Tibial artery (tissue), 4 donors: ENCODE measurements around the gene DHRSX.

Experiments used
- DNase-seq, 2 donors: peaks; one replicate each; pipeline ENCODE4 v3.0.0-alpha.2; 2019
- H3K27ac ChIP-seq, 2 donors: fragments of 200-600 bp; sonication (generic) in 1 of 2; 1 replicate in 1 of 2; 2 replicates in 1 of 2; pipeline ENCODE4 v1.5.1; 2018 to 2019; ENCODE audit warnings: mild to moderate bottlenecking in 1 of 2
- H3K27me3 ChIP-seq, 2 donors: fragments of 200-600 bp; sonication (generic) in 1 of 2; one replicate each; pipeline versions ENCODE4 v1.5.1 to v1.6.0; 2016 to 2019
- H3K36me3 ChIP-seq, 3 donors: fragments of 200-600 bp; sonication (generic) in 2 of 3; one replicate each; pipeline ENCODE4 v1.5.1; 2016 to 2019; ENCODE audit warnings: mild to moderate bottlenecking in 2 of 3
- H3K4me1 ChIP-seq, 4 donors: fragments of 200-600 bp; sonication (generic) in 2 of 4; 1 replicate in 3 of 4; 2 replicates in 1 of 4; pipeline ENCODE4 v1.5.1; 2016 to 2019
- H3K4me3 ChIP-seq, 2 donors: fragments of 200-600 bp; sonication (generic) in 1 of 2; 1 replicate in 1 of 2; 2 replicates in 1 of 2; pipeline ENCODE4 v1.5.1; 2018 to 2019; ENCODE audit warnings: mild to moderate bottlenecking in 2 of 2
- H3K9me3 ChIP-seq, 3 donors: fragments of 200-600 bp; sonication (generic) in 1 of 3; one replicate each; pipeline ENCODE4 v1.5.1; 2016 to 2019
- CTCF ChIP-seq, 2 experiments: fragments of 200-600 bp in 1 of 2; fragments of 450-650 bp in 1 of 2; IDR thresholded peaks; one replicate each; pipeline ENCODE4 v1.5.1; 2017 to 2019; ENCODE audit warnings: antibody characterized with exemption in 2 of 2, mild to moderate bottlenecking in 1 of 2, moderate library complexity in 1 of 2
- intact Hi-C: fragments of 100-400 bp; cut with DNase I; formaldehyde crosslinking; loops from one replicate; pipeline ENCODE4 v1.15.0; 2023; ENCODE audit warnings: low total_unique reads

DHRSX gene

DNA sequence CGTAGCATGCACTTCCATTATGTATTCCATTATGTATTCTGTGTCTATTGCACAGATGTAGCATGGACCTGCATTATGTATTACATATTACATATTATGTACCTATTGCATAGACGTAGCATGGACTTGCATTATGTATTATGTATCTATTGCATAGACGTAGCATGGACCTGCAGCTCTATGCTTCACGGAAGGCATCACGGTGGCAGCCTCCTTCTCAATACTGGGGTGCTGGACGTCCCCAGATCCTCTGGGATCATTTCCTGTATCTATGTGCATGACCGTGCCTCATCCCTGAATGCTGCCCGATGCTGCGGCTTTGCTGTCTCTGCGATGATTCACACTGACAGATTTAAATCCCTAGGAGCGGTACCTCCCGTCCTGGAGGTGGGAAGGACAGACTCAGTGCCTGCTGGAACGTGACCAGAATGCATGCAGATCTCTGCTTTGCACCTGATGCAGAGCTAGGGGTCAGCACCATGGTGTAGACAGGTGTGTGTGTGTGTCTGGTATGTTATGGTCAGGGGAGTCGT lies 317.5 kb downstream of the DHRSX start:
- H3K9me3 ChIP-seq: peaks cover 0 to 13% (median 0%) of the 10 kb centered on the region in 3 donors
- no peak overlapping the region for H3K27ac ChIP-seq
- peaks cover 0 to 3% (median 0%) of the 10 kb centered on the region in 4 donors for H3K4me1 ChIP-seq
- no peak for TF ChIP-seq CTCF (IDR thresholded peaks at IDR 0.05)
- intact Hi-C loops: no loop called here
- H3K36me3 ChIP-seq: peaks cover 0 to 4% (median 0%) of the 10 kb centered on the region in 3 donors
- DNase-seq: peak in 1 of 2 donors; percentile 34
- no peak overlapping the region for H3K4me3 ChIP-seq
- no peaks in the 10 kb centered on the region for H3K27me3 ChIP-seq

GRCh38 chrX:2177541-2177940 lies 323.2 kb downstream of the DHRSX start:
- Histone ChIP-seq H3K9me3 (no peaks in the 10 kb centered on the region), H3K4me1 (no peaks in the 10 kb centered on the region), H3K36me3 (no peaks in the 10 kb centered on the region), H3K4me3 (no peak overlapping the region), H3K27ac (no peak overlapping the region), H3K27me3 (no peaks in the 10 kb centered on the region)
- peak in 1 of 2 donors; percentile 21 for DNase-seq
- TF ChIP-seq CTCF (IDR thresholded peaks at IDR 0.05): no peak
- intact Hi-C loops: no loop called here

- Histone ChIP-seq H3K4me1 (no peaks in the 10 kb centered on the region), H3K27me3 (no peaks in the 10 kb centered on the region), H3K4me3 (no peak overlapping the region), H3K27ac (no peak overlapping the region), H3K9me3 (no peaks in the 10 kb centered on the region), H3K36me3 (no peaks in the 10 kb centered on the region)
- TF ChIP-seq CTCF (IDR thresholded peaks at IDR 0.05): no peak
- intact Hi-C loops: no loop called here
- no peak for DNase-seq
These were observed 324.0 kb downstream of the DHRSX start for GRCh38 chrX:2176733-2177132.

- H3K27ac ChIP-seq: no peak overlapping the region
- intact Hi-C loops: no loop called here
- DNase-seq: peak in 1 of 2 donors; percentile 12
- H3K9me3 ChIP-seq: no peaks in the 10 kb centered on the region
- no peaks in the 10 kb centered on the region for H3K4me1 ChIP-seq
- no peaks in the 10 kb centered on the region for H3K27me3 ChIP-seq
- TF ChIP-seq CTCF (IDR thresholded peaks at IDR 0.05): no peak
- no peak overlapping the region for H3K4me3 ChIP-seq
- H3K36me3 ChIP-seq: no peaks in the 10 kb centered on the region
These were observed 324.5 kb downstream of the DHRSX start for GRCh38 chrX:2176274-2176673.

- Histone ChIP-seq H3K27ac (no peak overlapping the region), H3K9me3 (peaks cover 0 to 15% (median 0%) of the 10 kb centered on the region in 3 donors), H3K36me3 (no peaks in the 10 kb centered on the region), H3K4me3 (no peak overlapping the region), H3K4me1 (no peaks in the 10 kb centered on the region), H3K27me3 (no peaks in the 10 kb centered on the region)
- TF ChIP-seq CTCF (IDR thresholded peaks at IDR 0.05): no peak
- DNase-seq: no peak
- intact Hi-C loops: no loop called here
These were observed 328.4 kb downstream of the DHRSX start for GRCh38 chrX:2172359-2172758.
